HG03175 (cell line): ENCODE measurements around the gene ISCA2.

Experiments
- ATAC-seq: cut with Tn5 transposase; IDR thresholded peaks from one replicate; pipeline ENCODE4 v1.9.1; 2021; ENCODE audit warnings: mild to moderate bottlenecking, moderate library complexity; ENCODE audit not compliant: unreplicated experiment

The ISCA2 gene

GRCh38 chr14:74507840-74508239 is 14.3 kb downstream of the ISCA2 start:
- ATAC-seq, result no peak

GRCh38 chr14:74508292-74508731 is 14.7 kb downstream of the ISCA2 start:
- no peak for ATAC-seq

- no peak for ATAC-seq
Observed at GRCh38 chr14:74508844-74509428, 15.4 kb downstream of the ISCA2 start.

GRCh38 chr14:74509587-74510222 is 16.1 kb downstream of the ISCA2 start:
- no peak for ATAC-seq

- no peak for ATAC-seq
Observed at GRCh38 chr14:74510223-74510931, 16.8 kb downstream of the ISCA2 start.

GRCh38 chr14:74510959-74511409 is 17.4 kb downstream of the ISCA2 start:
- ATAC-seq, result no peak

GRCh38 chr14:74511966-74512830 is 18.6 kb downstream of the ISCA2 start:
- no peak for ATAC-seq

GRCh38 chr14:74514471-74514941 is 20.9 kb downstream of the ISCA2 start:
- no peak for ATAC-seq

GRCh38 chr14:74515891-74516412 is 22.4 kb downstream of the ISCA2 start:
- ATAC-seq, result no peak

GRCh38 chr14:74516451-74517160 is 23.0 kb downstream of the ISCA2 start:
- no peak for ATAC-seq

GRCh38 chr14:74517731-74518130 is 24.2 kb downstream of the ISCA2 start:
- no peak for ATAC-seq

GRCh38 chr14:74518221-74518620 is 24.7 kb downstream of the ISCA2 start:
- no peak for ATAC-seq

GRCh38 chr14:74519316-74520074 is 25.9 kb downstream of the ISCA2 start:
- ATAC-seq, result no peak

- ATAC-seq, result no peak
Observed at GRCh38 chr14:74521756-74522155, 28.2 kb downstream of the ISCA2 start.

GRCh38 chr14:74522740-74523139 is 29.2 kb downstream of the ISCA2 start:
- ATAC-seq, result no peak

- ATAC-seq, result no peak
Observed at GRCh38 chr14:74524076-74524811, 30.7 kb downstream of the ISCA2 start.

GRCh38 chr14:74524812-74525135 is 31.2 kb downstream of the ISCA2 start:
- no peak for ATAC-seq

- ATAC-seq, result no peak
Observed at GRCh38 chr14:74525361-74525851, 31.8 kb downstream of the ISCA2 start.
